ENCODE measurements around the gene C2orf69.

DNA sequence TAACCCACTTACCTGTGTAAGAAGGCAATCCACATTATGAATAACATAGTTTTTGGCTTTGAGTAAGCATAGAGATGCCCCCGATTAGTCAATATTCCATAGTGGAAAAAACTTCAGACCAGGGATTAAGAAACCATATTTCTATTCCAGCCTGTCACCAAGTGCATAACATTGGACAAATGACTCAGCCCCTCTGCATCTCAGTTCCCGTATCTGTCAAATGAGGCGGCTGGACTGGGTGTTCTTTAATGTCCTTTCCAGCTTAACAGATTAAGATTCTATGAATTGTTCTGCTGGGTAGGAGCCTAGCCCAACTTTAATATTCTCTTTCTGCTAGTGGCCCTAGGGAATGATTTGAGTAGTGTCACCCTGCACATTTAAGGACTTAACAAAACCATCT lies 48.3 kb upstream of the C2orf69 start:
- TF ChIP-seq POLR2A (IDR thresholded peaks at IDR 0.05), result no peak
- TF ChIP-seq, protein P1, sequence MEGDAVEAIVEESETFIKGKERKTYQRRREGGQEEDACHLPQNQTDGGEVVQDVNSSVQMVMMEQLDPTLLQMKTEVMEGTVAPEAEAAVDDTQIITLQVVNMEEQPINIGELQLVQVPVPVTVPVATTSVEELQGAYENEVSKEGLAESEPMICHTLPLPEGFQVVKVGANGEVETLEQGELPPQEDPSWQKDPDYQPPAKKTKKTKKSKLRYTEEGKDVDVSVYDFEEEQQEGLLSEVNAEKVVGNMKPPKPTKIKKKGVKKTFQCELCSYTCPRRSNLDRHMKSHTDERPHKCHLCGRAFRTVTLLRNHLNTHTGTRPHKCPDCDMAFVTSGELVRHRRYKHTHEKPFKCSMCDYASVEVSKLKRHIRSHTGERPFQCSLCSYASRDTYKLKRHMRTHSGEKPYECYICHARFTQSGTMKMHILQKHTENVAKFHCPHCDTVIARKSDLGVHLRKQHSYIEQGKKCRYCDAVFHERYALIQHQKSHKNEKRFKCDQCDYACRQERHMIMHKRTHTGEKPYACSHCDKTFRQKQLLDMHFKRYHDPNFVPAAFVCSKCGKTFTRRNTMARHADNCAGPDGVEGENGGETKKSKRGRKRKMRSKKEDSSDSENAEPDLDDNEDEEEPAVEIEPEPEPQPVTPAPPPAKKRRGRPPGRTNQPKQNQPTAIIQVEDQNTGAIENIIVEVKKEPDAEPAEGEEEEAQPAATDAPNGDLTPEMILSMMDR (IDR thresholded peaks at IDR 0.05), result no peak

Data from suprapubic skin (tissue), 3 donors.